Glomerular visceral epithelial cell (primary cell): ENCODE measurements around the gene C1orf210.

Experiments
- DNase-seq: peaks from one replicate; pipeline ENCODE4 v3.0.0-alpha.2; 2016; ENCODE audit errors: extremely low spot score

Gene C1orf210

DNA sequence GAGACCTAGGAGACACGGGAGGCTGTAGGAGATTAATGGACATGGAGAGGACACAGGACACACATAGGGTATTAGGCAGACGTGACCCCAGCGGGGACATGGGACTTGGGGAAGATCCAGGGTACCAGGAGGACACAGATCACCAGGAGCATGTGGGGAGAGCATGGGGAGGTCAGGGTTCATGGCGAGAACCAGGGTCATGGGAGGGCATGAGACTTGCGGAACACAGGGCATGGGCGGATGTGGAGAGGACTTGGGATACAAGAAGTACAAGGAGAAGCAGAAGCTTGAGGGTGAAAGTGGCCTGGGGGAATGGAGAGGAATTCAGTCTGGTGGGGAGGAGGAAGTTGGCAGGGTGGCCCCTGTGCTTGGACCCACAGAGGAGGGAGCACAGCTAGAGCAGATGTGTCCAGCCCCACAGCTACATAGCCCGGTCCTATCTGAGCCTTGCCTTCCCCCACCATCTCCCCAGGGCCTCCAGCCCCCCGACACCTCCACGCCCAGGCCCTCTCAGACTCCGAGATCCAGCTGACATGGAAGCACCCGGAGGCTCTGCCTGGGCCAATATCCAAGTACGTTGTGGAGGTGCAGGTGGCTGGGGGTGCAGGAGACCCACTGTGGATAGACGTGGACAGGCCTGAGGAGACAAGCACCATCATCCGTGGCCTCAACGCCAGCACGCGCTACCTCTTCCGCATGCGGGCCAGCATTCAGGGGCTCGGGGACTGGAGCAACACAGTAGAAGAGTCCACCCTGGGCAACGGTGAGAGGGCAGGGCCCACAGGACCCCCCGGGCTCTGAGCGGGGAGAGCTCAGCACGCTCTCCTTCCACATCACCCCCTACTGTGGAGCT is 27.5 kb upstream of the C1orf210 start:
- no peak for DNase-seq

DNA sequence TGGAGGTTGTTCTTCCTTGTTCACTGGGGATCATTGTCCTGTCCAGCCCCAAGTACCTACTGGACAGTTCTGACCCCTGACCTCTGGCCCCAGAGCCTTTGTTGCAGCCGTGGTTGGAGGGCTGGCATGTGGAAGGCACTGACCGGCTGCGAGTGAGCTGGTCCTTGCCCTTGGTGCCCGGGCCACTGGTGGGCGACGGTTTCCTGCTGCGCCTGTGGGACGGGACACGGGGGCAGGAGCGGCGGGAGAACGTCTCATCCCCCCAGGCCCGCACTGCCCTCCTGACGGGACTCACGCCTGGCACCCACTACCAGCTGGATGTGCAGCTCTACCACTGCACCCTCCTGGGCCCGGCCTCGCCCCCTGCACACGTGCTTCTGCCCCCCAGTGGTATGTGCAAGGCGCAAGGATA is 26.8 kb upstream of the C1orf210 start:
- no peak for DNase-seq

GRCh38 chr1:43311521-43311920 is 26.1 kb upstream of the C1orf210 start:
- DNase-seq = no peak

- DNase-seq = no peak
Measured at GRCh38 chr1:43309405-43310025, 24.1 kb upstream of the C1orf210 start.

- no peak for DNase-seq
Measured at GRCh38 chr1:43308635-43309404, 23.4 kb upstream of the C1orf210 start.

GRCh38 chr1:43307458-43308158 is 22.2 kb upstream of the C1orf210 start:
- DNase-seq = no peak

GRCh38 chr1:43306688-43307457 is 21.5 kb upstream of the C1orf210 start:
- DNase-seq = no peak

DNA sequence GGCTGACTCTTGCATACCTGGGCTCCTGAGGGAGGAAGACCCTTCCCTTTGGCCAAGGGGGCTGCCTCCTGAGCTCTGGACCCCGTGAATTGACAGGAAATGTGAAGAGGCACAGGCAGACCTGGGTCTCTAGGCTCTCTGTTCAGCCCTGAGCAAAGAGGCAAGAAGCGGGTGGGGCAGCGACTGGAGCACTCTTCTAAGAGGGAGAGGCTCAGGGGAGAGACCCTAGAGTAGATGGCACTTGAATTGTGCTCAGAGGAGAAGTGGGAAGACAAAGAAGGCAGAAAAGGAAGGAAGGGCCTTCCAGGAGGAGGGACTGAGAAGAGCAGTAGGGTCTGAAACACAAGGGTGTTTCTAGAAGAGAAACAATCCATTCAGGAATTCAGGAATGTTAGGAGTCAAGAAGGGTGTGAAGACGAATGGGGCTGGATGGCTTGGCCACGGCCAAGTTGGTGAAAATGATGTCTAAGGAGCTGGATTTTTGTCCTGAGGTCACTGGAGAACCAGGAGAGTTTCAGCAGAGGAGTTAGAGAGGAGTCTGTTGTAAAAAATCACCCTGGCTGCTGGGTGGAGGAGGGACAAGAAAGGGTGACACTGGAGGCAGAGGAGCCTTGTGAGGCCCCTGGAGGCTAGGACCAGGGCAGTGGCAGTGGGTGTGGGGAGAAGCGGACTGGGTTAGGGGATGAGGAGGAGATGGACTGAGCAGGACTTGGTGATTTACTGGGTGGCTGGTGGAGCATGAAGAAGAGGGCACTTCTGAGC is 20.7 kb upstream of the C1orf210 start:
- no peak for DNase-seq

- no peak for DNase-seq
Measured at GRCh38 chr1:43305461-43305860, 20.1 kb upstream of the C1orf210 start.

- DNase-seq = no peak
Measured at GRCh38 chr1:43304771-43305300, 19.5 kb upstream of the C1orf210 start.

DNA sequence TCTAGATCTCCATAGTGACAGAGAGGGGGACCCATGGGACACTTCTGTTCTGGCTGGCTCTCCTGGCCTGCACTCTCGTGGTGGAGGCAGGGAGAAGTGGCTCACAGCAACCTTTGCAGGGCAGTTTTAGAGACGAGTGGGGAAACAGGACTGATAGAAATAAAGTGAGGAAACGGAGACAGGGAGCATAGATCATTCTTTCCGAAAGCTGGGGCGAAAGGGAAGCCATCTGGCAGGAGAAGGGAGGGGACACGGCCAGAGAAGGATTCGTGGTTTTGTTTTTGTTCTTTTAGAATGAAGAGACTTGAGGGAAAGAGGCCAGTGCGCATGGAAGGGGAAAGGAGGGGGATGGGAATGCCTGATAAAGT is 18.9 kb upstream of the C1orf210 start:
- no peak for DNase-seq

DNA sequence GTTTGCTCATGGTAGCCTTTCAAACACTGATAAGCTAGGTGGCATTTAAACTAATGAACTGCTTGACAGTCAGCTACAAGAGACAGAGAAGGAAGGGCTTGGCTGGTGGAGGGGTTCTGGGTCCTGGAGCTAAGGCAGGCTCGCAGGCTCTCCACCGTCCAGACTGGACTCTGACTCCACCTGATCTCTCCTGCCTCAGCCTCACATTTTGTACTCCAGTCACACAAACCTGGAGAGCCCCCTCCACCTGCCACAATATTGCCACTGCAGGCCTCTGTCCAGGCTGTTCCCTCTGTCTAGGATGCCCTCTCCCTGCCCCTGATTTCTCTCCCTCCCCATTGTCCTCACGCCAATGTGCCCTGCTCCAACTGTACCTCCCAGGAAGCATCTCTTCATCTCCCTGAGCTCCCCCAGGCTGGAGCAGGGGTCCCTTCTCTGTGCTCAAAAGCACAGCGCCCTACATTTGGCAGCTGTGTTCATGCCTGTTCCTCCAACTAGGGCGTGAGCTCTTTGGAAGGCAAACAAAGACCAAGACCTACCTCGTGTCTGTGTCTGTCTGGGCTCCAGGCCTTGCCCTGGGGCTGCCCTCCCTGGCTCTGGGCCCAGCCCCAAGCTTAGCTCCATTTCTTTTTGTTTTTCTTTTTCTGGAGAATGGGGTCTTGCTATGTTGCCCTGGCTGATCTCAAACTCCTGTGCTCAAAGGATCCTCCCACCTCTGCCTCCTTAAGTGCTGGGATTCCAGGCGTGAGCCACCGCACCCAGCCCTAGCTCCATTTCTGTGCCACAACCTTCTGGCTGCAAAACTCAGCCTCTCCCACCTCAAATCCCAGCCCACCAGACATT is 18.3 kb upstream of the C1orf210 start:
- no peak for DNase-seq

- DNase-seq = no peak
Measured at GRCh38 chr1:43302721-43303470, 17.5 kb upstream of the C1orf210 start.

GRCh38 chr1:43302201-43302600 is 16.8 kb upstream of the C1orf210 start:
- DNase-seq = no peak

DNA sequence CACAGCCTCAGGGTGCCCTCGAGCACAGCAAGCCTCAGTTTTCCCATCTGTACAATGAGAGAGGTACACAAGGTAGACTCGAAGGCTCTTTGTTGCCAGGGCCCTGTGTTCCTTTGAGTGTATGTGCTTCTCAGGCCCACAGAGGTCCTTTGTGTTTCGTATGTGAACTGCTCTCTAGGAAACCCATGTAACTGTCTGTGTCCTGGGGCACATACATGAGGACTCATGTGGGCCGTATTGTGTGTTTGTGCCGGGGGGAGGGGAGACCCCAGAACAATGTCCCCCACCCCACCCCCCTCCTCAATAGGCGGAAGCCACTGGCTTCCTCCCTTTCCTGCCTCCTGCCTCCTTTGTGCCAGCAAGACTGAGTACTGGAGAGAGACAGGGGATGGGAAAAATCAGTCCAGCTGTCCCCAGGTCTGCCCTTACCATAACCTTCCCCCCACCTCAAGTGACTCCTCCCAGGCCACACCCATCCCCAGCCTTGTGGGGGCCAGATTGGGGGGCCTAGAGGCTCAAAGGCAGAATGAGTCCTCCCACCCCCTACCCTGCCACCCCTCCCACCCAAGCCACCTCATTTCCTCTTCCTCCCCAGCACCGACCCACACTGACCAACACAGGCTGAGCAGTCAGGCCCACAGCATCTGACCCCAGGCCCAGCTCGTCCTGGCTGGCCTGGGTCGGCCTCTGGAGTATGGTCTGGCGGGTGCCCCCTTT is 15.2 kb upstream of the C1orf210 start, which contains the start of gene TIE1:
TSS of gene TIE1 (plus strand) at position 605 of the 717 bp plus-strand sequence. CDS start at position 695, 90 bp downstream.
- no peak for DNase-seq

GRCh38 chr1:43299101-43299500 is 13.7 kb upstream of the C1orf210 start:
- DNase-seq = no peak

DNA sequence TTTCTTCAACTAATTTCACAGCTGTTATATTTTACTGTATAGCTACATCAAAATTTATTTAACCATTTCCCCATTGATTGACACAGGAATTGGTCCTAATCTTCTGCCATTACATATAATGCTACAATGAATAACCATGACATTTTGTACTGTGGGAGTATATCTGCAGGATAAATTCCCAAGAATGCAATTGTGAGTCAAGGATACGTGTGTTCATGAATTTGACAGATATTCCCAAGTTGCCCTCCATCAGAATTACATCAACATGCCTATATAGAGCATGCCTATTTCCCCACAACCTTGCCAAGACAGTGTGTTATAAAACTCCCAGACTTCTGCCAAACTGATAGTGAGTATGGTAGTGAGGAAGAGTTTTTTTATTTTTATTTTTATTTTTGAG is 12.7 kb upstream of the C1orf210 start:
- DNase-seq = no peak

DNA sequence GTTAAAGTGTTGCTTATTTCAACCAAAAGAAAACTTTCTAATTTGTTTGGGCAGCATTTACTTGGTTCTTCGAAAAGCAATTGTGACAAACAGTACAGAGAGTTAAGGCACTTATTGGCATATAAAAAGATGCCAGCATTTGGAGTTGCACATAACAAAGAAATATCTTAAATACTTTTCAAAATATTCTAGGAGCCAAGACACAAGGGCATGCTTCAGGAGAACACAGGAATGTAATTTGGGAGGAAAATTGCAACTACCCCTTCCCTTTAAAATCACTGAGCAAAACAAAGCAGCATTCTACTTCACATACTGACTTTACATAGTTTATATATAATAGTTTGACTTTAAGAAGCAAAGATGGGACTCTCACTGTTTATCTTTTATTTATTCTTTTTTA is 10.8 kb upstream of the C1orf210 start:
- DNase-seq = no peak
